GM18951 (cell line): ENCODE measurements around the gene SPDYE1.
"Not testable (repeated sequence)": the region's sequence is repeated elsewhere in the genome, so short reads cannot be mapped to it uniquely, and the experiment has no call there.

Source experiments
- POLR2A ChIP-seq: IDR thresholded peaks from 4 replicates; pipeline ENCODE4 v1.6.1; 2011; ENCODE audit warnings: mild to moderate bottlenecking; ENCODE audit not compliant: insufficient read length, insufficient read depth; ENCODE audit errors: extremely low read depth
- in situ Hi-C: fragments of 300-500 bp; cut with MboI; formaldehyde crosslinking; loops from one replicate; pipeline ENCODE4 v1.12.0; 2022; ENCODE audit warnings: low sequenced_read_pairs, mixed read lengths, inconsistent platforms; ENCODE audit not compliant: unreplicated experiment

SPDYE1 gene

GRCh38 chr7:43997532-43997931, at the start of gene SPDYE1:
Gene SPDYE1 (plus strand): TSS chr7:43997897. CDS start chr7:43999950, 2,053 bp downstream.
- in situ Hi-C loops: not testable (repeated sequence)

- TF ChIP-seq POLR2A: no peak
- in situ Hi-C loops: no loop called here
These were observed 45.7 kb upstream of the SPDYE1 start for GRCh38 chr7:43952028-43952427.

- no peak for TF ChIP-seq POLR2A
- in situ Hi-C loops: no loop called here
These were observed 44.6 kb upstream of the SPDYE1 start for GRCh38 chr7:43953071-43953470.

GRCh38 chr7:43954524-43955228, 43.0 kb upstream of the SPDYE1 start:
- no peak for TF ChIP-seq POLR2A
- in situ Hi-C loops: no loop called here

GRCh38 chr7:43956027-43956426, 41.7 kb upstream of the SPDYE1 start:
- TF ChIP-seq POLR2A: no peak
- in situ Hi-C loops: no loop called here

GRCh38 chr7:43960933-43961332, 36.8 kb upstream of the SPDYE1 start:
- in situ Hi-C loops: no loop called here
- TF ChIP-seq POLR2A: no peak

- in situ Hi-C loops: not testable (repeated sequence)
These were observed 31.3 kb upstream of the SPDYE1 start for GRCh38 chr7:43966392-43966791.

- in situ Hi-C loops: not testable (repeated sequence)
These were observed 29.3 kb upstream of the SPDYE1 start for GRCh38 chr7:43968172-43969040.

GRCh38 chr7:43969586-43969985, 28.1 kb upstream of the SPDYE1 start:
- in situ Hi-C loops: not testable (repeated sequence)

GRCh38 chr7:43970698-43971097, 27.0 kb upstream of the SPDYE1 start:
- in situ Hi-C loops: not testable (repeated sequence)

- in situ Hi-C loops: not testable (repeated sequence)
These were observed 23.6 kb upstream of the SPDYE1 start for GRCh38 chr7:43974033-43974573.

GRCh38 chr7:43974725-43975482, 22.8 kb upstream of the SPDYE1 start:
- in situ Hi-C loops: not testable (repeated sequence)

GRCh38 chr7:43977525-43977924, 20.2 kb upstream of the SPDYE1 start:
- in situ Hi-C loops: no loop called here
- TF ChIP-seq POLR2A: no peak

GRCh38 chr7:43978102-43978501, 19.6 kb upstream of the SPDYE1 start:
- in situ Hi-C loops: not testable (repeated sequence)

GRCh38 chr7:43982848-43983247, 14.8 kb upstream of the SPDYE1 start:
- in situ Hi-C loops: not testable (repeated sequence)

- in situ Hi-C loops: not testable (repeated sequence)
These were observed 14.0 kb upstream of the SPDYE1 start for GRCh38 chr7:43983736-43984135.

- in situ Hi-C loops: not testable (repeated sequence)
These were observed 11.5 kb upstream of the SPDYE1 start for GRCh38 chr7:43985904-43986864.

- in situ Hi-C loops: not testable (repeated sequence)
These were observed 10.2 kb upstream of the SPDYE1 start for GRCh38 chr7:43987476-43987875.
